Skin of body (tissue), 2 donors: ENCODE data around the gene CACNA1I. TPM values are rescaled to one million over a fixed set of nuclear protein-coding genes. Genes with fewer than 3 reads are reported as not detected.

Experiments
- DNase-seq: peaks from one replicate; lab custom pipeline; 2025; lab: John Stamatoyannopoulos, UW
- total RNA-seq: library from RNA; depleted of rRNA; stranded (reverse); fragments of >200 nt; gene quantifications from one replicate; pipeline ENCODE4 v1.2.3, GENCODE V29; 2014

Gene CACNA1I
- total RNA-seq, 1 donor from 2014 or later, result 0.20 TPM

DNA sequence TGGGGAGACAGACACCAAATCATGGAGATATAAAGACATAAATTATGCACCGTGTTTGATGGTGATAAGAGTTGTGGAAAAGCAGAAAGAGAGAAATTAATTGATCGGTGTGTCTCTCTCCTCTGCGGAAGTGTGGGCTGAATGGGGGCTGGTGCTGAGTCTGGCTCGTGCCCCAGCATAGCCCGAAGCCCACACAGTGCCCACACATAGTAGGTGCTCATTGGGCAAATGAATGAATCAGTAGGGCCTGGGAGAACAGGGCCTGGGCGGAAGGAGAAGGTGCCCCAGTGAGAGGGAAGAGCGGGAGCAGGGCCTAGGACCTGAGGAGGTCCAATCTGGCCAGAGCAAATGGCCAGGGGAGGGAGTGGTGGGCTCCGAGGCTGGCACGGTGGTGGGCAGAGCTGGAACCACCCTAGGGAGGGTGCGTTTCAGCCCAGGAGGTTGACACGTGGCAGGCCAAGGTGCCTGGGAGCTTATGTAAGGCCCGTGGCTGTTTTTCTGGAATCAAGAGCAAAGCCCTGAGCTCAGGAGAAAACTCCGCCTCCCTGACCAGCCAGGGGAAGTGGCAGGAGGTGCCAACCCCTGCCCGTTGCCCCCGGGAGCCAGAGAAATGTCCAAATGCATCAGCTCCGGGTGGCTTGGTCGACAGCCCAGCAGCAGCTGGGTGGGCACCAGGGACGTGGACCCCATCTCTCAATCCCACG, 2.1 kb upstream of the CACNA1I start:
- no peak for DNase-seq

DNA sequence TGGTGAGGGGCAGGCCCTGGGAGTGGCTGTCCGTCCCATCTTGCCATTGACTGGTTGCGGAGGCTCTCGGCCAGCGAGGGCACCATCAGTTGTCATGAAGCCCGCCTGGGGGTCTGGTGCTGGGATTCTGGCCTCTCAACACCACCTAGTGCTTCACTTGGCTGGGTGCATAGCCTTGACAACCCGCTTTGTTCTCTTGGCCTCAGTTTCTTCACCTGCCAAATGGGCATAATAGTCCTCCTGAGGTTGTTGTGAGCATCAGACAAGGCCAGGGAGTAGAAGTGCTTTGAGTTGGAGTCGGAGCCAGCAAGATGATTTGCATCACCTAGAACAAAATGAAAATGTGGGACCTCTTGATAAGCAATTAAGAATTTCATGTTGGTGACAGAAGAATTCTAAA, 1.5 kb upstream of the CACNA1I start:
- no peak for DNase-seq

- no peak for DNase-seq
Measured at GRCh38 chr22:39570226-39570625, 327 bp upstream of the CACNA1I start.

DNA sequence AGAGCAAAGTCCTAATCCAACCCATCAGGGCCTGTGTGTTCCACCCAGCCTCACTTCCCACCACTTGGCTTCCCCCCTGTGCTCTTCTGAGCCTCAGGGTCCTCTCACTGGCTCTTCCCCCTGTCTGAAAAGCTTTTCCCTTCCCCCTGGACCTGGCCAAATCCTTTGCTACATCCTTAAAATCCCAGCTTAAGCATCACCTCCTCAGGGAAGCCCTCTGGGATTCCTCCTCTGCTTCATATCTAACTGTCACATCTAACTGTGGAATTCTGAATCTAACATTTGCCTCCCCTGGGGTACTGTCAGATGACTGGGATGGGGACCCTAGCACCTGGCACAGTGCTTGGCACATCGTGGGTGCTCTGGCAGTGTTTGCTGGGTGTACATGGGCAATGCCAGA, 985 bp downstream of the CACNA1I start:
- DNase-seq, result no peak

DNA sequence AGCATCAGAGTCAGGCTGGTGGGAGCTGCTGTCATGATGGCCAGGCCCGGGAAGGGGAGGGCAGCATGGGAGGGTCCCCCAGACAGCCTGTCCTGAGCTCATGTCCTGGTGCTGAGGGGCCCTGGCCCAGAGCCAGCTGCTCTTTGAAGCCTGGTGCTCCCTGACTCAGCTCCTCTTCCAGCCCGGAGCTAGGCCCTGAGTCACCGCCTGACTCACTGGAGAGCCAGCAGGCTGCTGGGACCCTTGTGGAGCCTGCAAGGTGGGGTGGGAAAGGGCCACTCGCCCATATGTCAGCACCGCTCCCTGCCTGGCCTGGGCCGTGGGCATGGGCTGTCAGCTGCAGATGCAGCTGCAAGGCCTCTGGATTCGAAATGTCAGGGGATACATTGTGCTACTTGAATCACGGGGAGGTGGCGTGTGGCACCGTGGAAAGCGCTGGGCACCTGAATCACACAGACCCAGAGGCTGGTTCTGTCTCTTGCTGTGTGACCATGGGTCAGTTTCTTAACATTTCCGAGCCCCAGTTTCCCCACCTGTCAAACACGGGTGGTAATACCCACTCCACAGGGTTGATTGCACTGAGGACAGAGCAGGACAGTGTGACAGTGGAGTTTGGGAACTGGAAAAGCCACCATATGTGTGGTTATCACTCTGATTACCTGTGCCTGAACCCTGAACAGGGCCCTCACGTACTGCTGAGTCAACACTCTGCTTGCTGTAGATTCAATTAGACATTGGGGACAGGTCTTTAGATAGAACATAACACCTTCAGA, 4.4 kb downstream of the CACNA1I start:
- DNase-seq, result no peak

GRCh38 chr22:39575552-39575825, 4.9 kb downstream of the CACNA1I start:
- DNase-seq, result no peak

- no peak for DNase-seq
Measured at GRCh38 chr22:39576027-39576426, 5.5 kb downstream of the CACNA1I start.

GRCh38 chr22:39577366-39577765, 6.8 kb downstream of the CACNA1I start:
- DNase-seq, result no peak

DNA sequence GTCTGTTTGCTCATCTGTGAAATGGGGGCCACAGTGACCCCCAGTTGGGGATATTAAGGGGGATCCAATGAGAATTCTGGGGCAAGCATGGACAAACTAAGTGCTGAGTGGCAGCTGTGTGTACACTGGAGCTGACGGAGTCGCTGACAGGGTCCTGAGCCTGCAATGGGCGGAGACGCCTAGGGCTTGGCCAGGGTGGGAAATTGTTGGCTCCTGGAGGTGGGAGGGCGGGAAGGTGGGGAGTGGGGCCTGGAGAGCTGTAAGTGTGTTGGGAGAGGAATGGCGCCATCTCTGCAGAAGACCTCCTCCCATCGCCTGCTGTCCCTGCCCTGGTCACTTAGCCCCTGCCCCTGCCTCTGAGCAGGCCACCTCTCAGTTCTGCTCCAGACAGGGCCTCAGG, 7.3 kb downstream of the CACNA1I start:
- no peak for DNase-seq

DNA sequence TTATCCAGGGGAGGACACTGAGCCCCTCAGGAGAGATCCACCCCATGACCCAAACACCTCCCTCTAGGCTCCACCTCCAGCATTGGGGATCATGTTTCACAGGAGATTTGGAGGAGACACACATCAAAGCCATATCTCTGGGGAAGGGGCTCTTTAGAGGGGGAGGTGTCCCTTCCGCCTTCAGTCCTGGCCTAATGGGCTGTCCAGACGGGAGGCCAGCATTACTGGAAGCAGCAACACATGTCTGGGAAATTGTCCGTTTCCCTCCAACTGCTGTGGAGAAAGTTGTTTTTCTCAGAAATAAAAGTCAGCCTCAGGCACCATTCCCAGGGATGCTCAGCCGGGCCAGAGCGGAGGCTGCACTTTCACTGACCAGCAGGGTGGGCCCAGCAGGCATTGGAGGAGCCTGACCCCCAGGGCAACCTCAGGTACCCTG, 9.5 kb downstream of the CACNA1I start:
- DNase-seq, result no peak

GRCh38 chr22:39580795-39581194, 10.2 kb downstream of the CACNA1I start:
- DNase-seq, result no peak

DNA sequence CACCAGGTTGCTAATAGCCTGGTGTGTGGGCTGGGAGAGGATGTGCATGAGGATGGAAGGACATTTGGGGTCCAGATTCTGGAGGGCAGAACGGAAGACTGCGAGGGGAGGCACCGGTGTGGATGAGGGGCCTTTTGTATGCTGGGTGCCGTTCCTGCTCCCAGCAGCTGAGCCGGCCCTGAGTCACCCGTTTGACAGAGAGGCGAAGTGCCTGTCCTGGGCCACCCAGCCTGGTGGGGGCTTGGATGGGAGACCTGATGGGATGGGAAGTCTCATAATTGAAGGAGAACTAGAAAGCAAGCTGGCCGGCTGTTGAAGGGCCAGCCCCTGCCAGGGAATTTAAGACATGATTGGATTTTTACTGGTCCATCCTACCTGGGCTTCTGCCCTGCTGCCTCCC, 10.8 kb downstream of the CACNA1I start:
- DNase-seq, result no peak

GRCh38 chr22:39583066-39583667, 12.6 kb downstream of the CACNA1I start:
- no peak for DNase-seq

- DNase-seq, result no peak
Measured at GRCh38 chr22:39589875-39590274, 19.3 kb downstream of the CACNA1I start.

DNA sequence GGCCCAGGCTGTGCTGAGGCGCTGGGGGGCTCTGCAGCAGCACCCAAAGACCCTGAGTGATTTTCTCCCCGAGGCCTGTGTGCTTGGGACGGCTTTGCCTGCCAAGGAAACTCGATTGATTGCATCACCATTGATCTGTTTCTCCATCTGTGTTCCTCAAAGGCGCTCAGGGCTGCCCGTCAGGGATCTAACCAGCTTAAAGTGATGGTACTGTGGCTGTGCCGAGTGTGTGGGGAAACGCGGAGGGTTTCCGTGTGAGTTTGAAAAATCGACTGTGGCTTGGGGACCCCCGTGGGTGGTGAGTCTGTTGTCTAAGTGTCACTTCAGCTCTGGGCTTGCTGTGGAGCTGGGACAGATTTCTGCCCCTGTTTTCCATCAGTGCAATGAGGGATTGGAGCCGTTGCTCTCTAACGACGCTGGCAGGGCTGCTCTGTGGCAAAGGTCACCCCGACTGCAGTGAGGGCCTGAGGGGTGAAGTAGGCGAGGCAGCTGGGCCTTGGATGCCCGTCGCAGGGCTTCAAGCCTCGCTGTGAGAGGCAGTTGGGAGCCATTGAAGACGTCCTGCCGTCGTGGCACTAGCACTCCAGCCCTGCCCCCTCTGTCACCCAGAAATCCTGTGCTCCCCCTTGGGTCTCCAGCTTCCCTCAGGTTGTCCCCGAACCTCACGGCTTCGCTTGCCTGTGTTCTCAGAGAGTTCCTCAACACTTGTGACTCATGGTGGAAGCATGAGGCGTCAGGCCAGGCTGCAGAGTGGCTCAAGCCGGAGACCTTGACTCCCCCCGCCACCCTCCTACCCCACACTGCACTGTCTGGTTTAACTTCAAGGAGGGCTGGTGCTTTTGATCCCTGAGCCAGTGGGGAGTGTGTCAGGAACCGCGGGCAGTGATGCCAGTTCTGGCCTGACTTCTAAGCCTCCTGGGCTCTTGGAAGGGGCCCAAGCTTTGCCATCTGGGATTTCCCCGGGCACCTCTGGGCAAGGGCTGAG, 21.8 kb downstream of the CACNA1I start:
- no peak for DNase-seq

DNA sequence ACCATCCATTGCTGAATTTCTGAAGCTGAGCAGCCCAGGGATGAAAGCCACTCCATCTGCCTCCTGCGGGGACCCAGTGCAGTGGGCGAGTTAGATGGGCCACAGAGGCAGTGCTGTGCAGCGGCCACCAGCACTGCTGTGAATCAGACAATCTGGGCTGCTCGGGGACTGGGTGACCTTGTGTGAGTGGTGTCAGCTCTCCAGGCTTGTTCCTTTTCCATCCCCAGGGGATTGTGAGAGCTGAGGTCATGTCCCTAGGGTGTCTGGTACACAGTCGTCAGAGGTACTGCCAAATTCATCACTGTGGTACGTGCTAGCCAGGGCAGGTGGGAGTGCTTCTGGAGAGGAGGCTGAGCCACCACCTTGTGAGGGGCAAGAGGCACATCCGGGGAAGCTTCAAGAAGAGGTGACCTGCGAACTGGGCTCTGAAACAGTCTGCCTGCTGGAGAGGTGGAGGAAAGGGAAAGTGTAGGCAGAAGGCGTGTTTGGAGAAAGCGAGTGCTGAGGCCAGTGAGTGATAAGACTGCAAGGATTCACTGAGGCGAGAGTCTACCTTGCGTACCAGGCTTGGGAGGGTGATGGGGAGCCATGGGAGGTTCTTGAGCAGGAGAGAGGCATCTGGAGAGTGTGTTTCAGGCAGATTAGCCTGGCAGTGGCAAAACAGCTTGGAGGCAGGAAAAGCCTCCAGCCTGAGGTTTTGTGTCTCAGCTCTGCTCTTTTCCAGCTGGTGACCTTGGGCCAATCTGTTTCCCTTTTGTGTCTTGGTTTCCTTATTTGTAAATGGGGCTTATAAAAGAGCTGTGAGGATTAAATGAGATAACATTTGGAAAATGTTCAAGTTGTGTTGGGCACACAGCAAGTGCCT, 22.7 kb downstream of the CACNA1I start:
- no peak for DNase-seq

GRCh38 chr22:39593931-39594285, 23.4 kb downstream of the CACNA1I start:
- DNase-seq, result no peak

DNA sequence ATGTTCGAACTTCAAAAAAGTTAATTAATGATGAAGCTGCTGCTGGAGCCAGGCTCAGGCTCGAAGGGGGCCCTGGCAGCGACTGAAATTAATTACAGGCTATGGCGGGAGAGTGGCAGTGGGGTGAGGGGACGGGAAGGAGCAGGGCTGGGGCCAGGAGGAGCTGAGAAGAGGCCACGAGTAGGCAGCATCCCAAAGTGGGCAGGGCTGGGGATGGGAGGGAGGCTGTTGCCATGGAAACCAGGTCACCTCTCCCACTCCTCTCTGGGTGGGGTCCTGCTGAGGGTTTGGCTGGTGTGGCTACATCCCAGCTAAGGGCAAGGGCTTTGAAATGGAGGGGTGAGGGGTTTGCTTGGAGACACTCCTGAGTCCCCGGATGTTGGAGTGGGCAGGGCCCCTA, 23.9 kb downstream of the CACNA1I start:
- no peak for DNase-seq

- DNase-seq, result no peak
Measured at GRCh38 chr22:39595622-39596172, 25.1 kb downstream of the CACNA1I start.

DNA sequence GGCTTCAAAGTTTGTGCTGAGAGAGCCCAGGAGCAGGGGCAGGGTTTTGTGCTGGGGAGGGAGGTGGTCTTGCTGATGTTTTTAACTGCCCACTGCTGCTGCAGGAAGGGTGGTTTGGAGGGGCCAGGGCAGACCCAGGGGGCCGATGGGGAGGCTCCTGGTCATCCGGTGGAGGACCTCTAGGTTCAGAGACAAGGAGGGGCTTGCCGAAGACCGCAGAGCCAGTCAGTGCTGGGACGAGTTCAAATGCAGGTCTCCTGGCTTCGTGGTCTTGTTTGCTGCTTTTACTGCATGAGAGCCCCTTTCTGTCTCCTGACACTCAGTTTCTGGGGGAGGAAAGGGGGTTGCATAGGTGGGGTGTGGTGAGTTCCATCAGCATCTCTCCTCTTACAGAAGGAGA, 26.0 kb downstream of the CACNA1I start:
- no peak for DNase-seq
